Measurements from ENCODE around the gene STX2. TPM values are rescaled to one million over a fixed set of nuclear protein-coding genes. Genes with fewer than 3 reads are reported as not detected.

Gene STX2
- polyA plus RNA-seq, 1 donor (not counting 4 experiments of a cell fraction or from before 2014, with no cell fraction given): 24.1 TPM

DNA sequence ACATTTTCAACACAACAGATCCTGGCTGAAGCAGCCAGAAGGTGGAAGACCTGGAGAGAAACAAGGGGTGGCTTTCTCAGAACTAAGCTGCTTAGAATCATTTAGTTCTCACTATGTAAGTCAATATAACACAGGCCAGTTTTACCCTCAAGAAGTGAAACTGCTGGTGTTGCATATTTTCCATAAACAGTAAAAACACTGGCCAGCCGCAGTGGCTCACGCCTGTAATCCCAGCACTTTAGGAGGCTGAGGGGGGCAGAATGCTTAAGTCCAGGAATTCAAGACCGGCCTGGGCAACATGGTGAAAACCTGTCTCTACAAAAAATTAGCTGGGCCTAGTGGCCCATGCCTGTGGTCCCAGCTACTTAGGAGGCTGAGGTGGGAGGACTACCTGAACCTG, 11.6 kb downstream of the STX2 start:
- Histone ChIP-seq H3K36me3 (ENCODE audit: control insufficient read depth in 2 of 2, extremely low read depth in 1 of 2, insufficient read depth in 2 of 2, low read length in 2 of 2) (peaks cover 6 to 7% of the 10 kb centered on the region in 2 experiments), H3K27ac (ENCODE audit: control insufficient read depth, insufficient read depth, low read length) (no peak overlapping the region), H3K4me1 (ENCODE audit: control insufficient read depth, extremely low read depth, insufficient read depth, low read length) (no peaks in the 10 kb centered on the region), H3K27me3 (ENCODE audit: control insufficient read depth, extremely low read depth, insufficient read depth, low read length) (no peaks in the 10 kb centered on the region), H4K20me1 (ENCODE audit: control insufficient read depth, extremely low read depth, insufficient read depth, low read length) (no peaks in the 10 kb centered on the region), H3K79me2 (ENCODE audit: control insufficient read depth, insufficient read depth, low read length) (peaks cover 33% of the 10 kb centered on the region), H3K9me1 (ENCODE audit: control insufficient read depth, extremely low read depth, insufficient read depth, low read length) (no peaks in the 10 kb centered on the region), H3K9me3 (ENCODE audit: control insufficient read depth, low read depth, low read length) (no peaks in the 10 kb centered on the region), H3K4me3 (ENCODE audit: control insufficient read depth in 2 of 3, extremely low read depth in 1 of 3, insufficient read depth in 2 of 3, low read depth in 1 of 3, low read length in 3 of 3) (no peak overlapping the region), H3K9ac (ENCODE audit: control insufficient read depth, extremely low read depth, insufficient read depth, low read length) (no peak overlapping the region), H3K4me2 (ENCODE audit: control insufficient read depth, extremely low read depth, insufficient read depth, low read depth, low read length) (no peak overlapping the region), H2AFZ (ENCODE audit: control insufficient read depth, low read length) (no peak overlapping the region)
- FAIRE-seq (no peak), DNase-seq (ENCODE audit: low read depth, low spot score) (no peak)
- no peak for TF ChIP-seq EZH2 (IDR thresholded peaks at IDR 0.05; ENCODE audit: low read length)
- TF ChIP-seq, protein P1, sequence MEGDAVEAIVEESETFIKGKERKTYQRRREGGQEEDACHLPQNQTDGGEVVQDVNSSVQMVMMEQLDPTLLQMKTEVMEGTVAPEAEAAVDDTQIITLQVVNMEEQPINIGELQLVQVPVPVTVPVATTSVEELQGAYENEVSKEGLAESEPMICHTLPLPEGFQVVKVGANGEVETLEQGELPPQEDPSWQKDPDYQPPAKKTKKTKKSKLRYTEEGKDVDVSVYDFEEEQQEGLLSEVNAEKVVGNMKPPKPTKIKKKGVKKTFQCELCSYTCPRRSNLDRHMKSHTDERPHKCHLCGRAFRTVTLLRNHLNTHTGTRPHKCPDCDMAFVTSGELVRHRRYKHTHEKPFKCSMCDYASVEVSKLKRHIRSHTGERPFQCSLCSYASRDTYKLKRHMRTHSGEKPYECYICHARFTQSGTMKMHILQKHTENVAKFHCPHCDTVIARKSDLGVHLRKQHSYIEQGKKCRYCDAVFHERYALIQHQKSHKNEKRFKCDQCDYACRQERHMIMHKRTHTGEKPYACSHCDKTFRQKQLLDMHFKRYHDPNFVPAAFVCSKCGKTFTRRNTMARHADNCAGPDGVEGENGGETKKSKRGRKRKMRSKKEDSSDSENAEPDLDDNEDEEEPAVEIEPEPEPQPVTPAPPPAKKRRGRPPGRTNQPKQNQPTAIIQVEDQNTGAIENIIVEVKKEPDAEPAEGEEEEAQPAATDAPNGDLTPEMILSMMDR (optimal IDR thresholded peaks at IDR 0.05 in 1 of 3, IDR thresholded peaks at IDR 0.05 in 1 of 3, conservative IDR thresholded peaks at IDR 0.05 in 1 of 3; ENCODE audit: extremely low read depth in 1 of 3, insufficient read depth in 2 of 3, low read length in 3 of 3): no peak
- dilution Hi-C loops (cut with MboI; ENCODE audit: extremely low pct_ligation_motif_present, low sequenced_read_pairs): no loop called here

DNA sequence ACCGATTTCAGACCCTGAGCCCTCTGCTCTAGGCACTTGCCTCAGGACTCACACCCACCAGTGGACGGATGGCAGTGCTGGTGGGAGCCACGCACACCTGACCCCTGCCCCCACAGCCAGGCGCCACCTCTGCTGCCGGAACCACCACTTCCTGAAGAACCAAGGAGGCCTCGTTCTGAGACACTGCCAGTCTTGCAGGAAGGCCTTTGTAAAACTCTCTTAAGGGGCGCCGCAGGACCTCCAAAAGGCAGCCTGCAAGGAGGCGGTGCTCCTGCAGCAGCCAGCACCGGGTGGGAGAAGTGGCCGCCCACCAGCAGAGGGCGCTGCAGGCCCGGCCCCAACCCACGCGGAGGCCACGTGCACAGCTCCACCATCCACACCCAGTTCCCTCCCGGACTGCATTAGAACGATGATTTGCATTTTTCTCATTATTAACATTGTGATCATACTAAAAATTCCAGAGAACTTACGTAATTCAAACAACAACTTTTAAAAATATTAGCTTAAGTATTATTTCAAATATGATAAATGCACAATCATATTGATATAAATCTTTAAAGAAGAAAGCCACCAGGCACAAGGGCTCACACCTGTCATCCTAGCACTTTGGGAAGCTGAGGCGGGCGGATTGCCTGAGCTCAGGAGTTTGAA, 12.8 kb downstream of the STX2 start:
- H3K9me3 ChIP-seq (ENCODE audit: control insufficient read depth, low read depth, low read length): no peaks in the 10 kb centered on the region
- peaks cover 24% of the 10 kb centered on the region for H3K79me2 ChIP-seq (ENCODE audit: control insufficient read depth, insufficient read depth, low read length)
- H3K4me3 ChIP-seq (ENCODE audit: control insufficient read depth in 2 of 3, extremely low read depth in 1 of 3, insufficient read depth in 2 of 3, low read depth in 1 of 3, low read length in 3 of 3): no peak overlapping the region
- H3K9ac ChIP-seq (ENCODE audit: control insufficient read depth, extremely low read depth, insufficient read depth, low read length): no peak overlapping the region
- H3K27me3 ChIP-seq (ENCODE audit: control insufficient read depth, extremely low read depth, insufficient read depth, low read length): no peaks in the 10 kb centered on the region
- no peak overlapping the region for H2AFZ ChIP-seq (ENCODE audit: control insufficient read depth, low read length)
- peaks cover 7 to 8% of the 10 kb centered on the region in 2 experiments for H3K36me3 ChIP-seq (ENCODE audit: control insufficient read depth in 2 of 2, extremely low read depth in 1 of 2, insufficient read depth in 2 of 2, low read length in 2 of 2)
- H3K4me1 ChIP-seq (ENCODE audit: control insufficient read depth, extremely low read depth, insufficient read depth, low read length): no peaks in the 10 kb centered on the region
- H3K27ac ChIP-seq (ENCODE audit: control insufficient read depth, insufficient read depth, low read length): no peak overlapping the region
- no peak overlapping the region for H3K4me2 ChIP-seq (ENCODE audit: control insufficient read depth, extremely low read depth, insufficient read depth, low read depth, low read length)
- no peaks in the 10 kb centered on the region for H3K9me1 ChIP-seq (ENCODE audit: control insufficient read depth, extremely low read depth, insufficient read depth, low read length)
- dilution Hi-C loops (cut with MboI; ENCODE audit: extremely low pct_ligation_motif_present, low sequenced_read_pairs): no loop called here
- no peak for FAIRE-seq
- DNase-seq (ENCODE audit: low read depth, low spot score): no peak
- TF ChIP-seq, protein P1 (optimal IDR thresholded peaks at IDR 0.05 in 1 of 3, IDR thresholded peaks at IDR 0.05 in 1 of 3, conservative IDR thresholded peaks at IDR 0.05 in 1 of 3; ENCODE audit: extremely low read depth in 1 of 3, insufficient read depth in 2 of 3, low read length in 3 of 3): peak; percentile 59 to 82 (median 78)
- no peak for TF ChIP-seq EZH2 (IDR thresholded peaks at IDR 0.05; ENCODE audit: low read length)
- no peaks in the 10 kb centered on the region for H4K20me1 ChIP-seq (ENCODE audit: control insufficient read depth, extremely low read depth, insufficient read depth, low read length)
